Measurements from ENCODE around the gene PACS2.

PACS2 gene

DNA sequence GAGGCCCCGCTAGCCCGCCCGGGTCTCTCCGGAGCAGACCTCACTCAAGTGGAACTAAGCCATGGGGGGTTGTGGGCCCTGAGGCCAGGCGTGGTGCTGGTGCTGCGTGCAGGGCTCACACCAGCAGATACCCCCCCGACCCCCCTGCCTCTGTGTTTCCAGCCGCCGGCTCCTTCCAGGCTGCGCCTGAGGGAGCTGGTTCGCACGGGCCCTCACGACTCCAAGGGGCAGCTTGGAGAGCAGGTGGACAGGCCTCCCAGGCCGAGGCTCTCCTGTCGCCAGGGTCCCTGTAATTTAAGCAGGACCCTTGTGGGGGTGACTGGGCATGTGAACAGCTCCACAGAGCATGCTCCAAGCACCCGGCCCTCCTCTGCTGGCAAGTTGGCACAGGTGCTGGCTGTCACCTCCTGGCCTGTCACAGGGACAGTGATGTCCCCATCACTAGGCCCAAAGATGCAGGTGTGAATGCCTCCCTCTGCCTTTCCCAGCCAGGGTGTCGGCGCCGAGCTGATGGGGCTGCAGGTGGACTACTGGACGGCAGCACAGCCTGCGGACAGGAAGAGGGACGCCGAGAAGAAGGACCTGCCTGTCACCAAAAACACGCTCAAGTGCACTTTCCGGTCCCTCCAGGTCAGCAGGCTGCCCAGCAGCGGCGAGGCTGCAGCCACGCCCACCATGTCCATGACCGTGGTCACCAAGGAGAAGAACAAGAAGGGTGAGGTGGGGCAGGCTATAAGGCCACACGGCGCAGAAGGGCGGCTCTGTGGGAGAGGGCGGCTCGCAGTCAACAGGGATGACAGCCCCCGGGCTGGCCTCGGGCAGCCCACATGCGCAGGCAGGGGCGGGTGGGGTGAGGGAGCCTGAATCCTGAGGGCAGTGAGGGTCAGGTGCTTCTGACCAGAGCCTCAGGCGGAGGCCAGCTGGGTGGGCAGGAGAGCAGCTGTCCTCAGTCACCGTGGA lies 77.9 kb downstream of the PACS2 start:
- H3K9me3 Mint-ChIP-seq = no peaks in the 10 kb centered on the region
- no peaks in the 10 kb centered on the region for H3K27me3 Mint-ChIP-seq
- no peaks in the 10 kb centered on the region for H3K36me3 Mint-ChIP-seq (ENCODE audit: low read depth)
- no peak overlapping the region for H3K4me3 Mint-ChIP-seq
- H3K27ac Mint-ChIP-seq = no peak overlapping the region
- peaks cover 10% of the 10 kb centered on the region for H3K4me1 Mint-ChIP-seq (ENCODE audit: low read depth)

DNA sequence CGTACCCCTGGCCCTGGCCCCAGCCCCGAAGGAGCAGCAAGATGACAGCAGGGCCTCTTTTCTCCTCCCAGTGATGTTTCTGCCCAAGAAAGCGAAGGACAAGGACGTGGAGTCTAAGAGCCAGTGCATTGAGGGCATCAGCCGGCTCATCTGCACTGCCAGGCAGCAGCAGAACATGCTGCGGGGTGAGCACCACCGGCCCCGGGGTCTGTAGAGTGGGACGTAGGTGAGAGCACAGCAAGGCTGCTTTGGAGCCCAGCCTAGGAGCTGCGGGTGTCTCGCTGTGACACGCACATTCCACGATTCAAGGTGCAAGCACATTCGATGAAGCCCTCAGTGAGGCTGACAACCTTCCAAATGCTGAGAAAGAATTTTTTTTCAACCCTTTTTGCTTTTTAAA lies 78.6 kb downstream of the PACS2 start:
- no peak overlapping the region for H3K4me3 Mint-ChIP-seq

DNA sequence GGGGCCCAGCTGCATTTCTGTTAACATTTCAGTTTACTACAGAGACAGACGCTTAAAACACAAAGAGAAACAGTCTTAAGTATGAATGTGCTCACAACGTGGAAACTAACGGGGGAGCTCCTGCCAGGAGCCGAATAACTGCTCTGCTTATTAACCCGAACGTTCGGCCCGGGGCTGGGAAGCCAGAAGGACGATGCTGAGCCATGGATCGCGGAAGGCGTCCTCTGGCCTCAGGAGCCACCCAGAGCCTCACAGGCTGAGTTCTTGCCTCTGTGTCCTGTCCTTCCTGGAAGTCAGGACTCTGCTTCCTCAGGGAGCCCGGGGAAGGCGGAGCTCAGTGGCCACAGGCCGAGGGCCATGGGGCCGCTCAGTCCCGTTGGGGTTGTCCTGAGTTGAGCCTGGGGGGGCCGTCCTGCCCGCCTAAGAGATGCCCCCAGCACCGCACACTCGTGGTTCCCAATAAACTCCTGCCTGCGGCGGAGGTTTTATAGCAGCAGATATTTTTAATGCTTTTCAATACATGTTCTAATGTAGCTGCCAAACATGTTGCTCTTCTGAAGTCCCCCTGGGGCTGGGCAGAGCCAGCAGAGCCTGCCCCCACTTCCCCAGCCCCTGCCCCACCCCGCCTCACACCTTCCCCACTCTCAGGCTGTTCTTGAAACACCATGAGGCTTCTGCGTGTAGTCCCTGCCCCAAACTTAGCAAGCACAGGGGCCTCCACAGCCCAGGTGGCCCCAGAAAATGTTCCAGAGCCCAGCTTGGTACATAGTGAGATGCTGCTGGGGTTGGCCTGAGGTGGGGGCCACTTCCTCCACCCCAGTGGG lies 80.4 kb downstream of the PACS2 start:
- H3K27ac Mint-ChIP-seq = no peak overlapping the region
- H3K4me3 Mint-ChIP-seq = no peak overlapping the region
- H3K4me1 Mint-ChIP-seq (ENCODE audit: low read depth) = peaks cover 25% of the 10 kb centered on the region
- peaks cover 8% of the 10 kb centered on the region for H3K36me3 Mint-ChIP-seq (ENCODE audit: low read depth)
- H3K9me3 Mint-ChIP-seq = no peaks in the 10 kb centered on the region
- H3K27me3 Mint-ChIP-seq = no peaks in the 10 kb centered on the region

More for the DNA sequence above, 78.6 kb downstream of the PACS2 start:
- Mint-ChIP-seq H3K9me3 (no peaks in the 10 kb centered on the region), H3K36me3 (ENCODE audit: low read depth) (no peaks in the 10 kb centered on the region), H3K27me3 (no peaks in the 10 kb centered on the region), H3K4me1 (ENCODE audit: low read depth) (peaks cover 15% of the 10 kb centered on the region), H3K27ac (no peak overlapping the region)

DNA sequence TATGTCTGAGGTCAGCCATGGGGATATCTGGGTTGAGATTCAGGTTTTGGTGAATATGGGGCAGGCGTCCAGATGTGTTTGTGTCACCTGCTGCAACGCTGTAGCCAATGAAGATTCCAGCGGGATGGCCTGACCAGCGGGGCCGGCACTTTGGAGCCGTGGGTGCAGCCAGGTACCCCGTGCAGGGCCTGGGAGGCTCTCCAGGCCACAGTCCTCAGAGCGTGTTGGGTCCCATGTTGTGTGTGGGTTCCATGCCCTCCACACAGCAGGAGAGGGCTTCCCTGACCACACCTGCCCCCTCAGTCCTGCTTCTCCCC lies 80.9 kb downstream of the PACS2 start:
- peaks cover 25% of the 10 kb centered on the region for H3K4me1 Mint-ChIP-seq (ENCODE audit: low read depth)
- H3K36me3 Mint-ChIP-seq (ENCODE audit: low read depth) = peaks cover 13% of the 10 kb centered on the region
- H3K27ac Mint-ChIP-seq = no peak overlapping the region
- no peak overlapping the region for H3K4me3 Mint-ChIP-seq
- H3K27me3 Mint-ChIP-seq = no peaks in the 10 kb centered on the region
- peaks cover 3% of the 10 kb centered on the region for H3K9me3 Mint-ChIP-seq

- peaks cover 14% of the 10 kb centered on the region for H3K9me3 Mint-ChIP-seq
- H3K27me3 Mint-ChIP-seq = no peaks in the 10 kb centered on the region
- H3K27ac Mint-ChIP-seq = peak overlapping the region; percentile 71
- H3K4me3 Mint-ChIP-seq = peak overlapping the region; percentile 75
- peaks cover 27% of the 10 kb centered on the region for H3K4me1 Mint-ChIP-seq (ENCODE audit: low read depth)
- H3K36me3 Mint-ChIP-seq (ENCODE audit: low read depth) = peaks cover 29% of the 10 kb centered on the region
Measured at GRCh38 chr14:105397350-105397931, 82.9 kb downstream of the PACS2 start.

DNA sequence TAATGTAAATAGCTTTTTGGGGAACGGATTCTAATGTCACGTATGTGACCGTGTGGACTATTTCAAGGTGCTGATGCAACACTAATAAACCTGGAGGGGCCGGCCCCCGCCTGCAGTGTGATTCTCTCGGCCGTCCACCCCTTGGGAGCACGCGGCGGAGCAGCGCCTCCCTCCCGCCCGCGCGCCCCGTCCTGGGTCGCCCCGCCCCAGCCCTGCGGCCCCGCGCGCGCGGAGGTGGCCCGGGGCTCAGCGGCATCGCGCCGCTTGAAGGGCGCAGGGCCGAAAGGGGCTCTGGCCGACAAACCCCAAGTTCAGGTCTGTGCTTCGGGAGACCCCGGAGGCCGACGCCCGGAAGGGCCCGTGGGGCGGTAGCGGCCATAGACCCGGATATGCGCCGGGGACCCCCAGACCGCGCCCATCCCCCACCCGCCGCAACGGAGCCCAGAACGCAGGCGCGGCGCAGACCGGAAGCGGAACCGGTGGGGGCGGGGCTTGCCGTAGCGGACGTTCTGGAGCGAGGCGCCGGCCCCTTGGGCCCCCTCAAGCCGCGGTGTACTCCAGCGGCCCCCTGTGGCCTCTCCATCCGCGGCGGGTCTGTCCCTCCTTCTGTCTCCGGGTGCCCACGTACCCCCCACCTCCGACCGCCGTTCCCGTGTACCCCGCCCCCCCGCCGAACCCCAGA lies 83.6 kb downstream of the PACS2 start, which contains the start of gene TEX22:
TSS of gene TEX22 (plus strand) at position 495 of the 682 bp plus-strand sequence. CDS start 803 bp downstream, outside the sequence.
- peak within 1 kb of the TSS; percentile 90 for H3K4me3 Mint-ChIP-seq
- H3K27ac Mint-ChIP-seq = peak within 1 kb of the TSS; percentile 90
- H3K36me3 Mint-ChIP-seq (ENCODE audit: low read depth) = peaks cover 33% of the 10 kb centered on the region
- no peaks in the 10 kb centered on the region for H3K27me3 Mint-ChIP-seq
- H3K9me3 Mint-ChIP-seq = peaks cover 14% of the 10 kb centered on the region
- H3K4me1 Mint-ChIP-seq (ENCODE audit: low read depth) = peaks cover 27% of the 10 kb centered on the region

DNA sequence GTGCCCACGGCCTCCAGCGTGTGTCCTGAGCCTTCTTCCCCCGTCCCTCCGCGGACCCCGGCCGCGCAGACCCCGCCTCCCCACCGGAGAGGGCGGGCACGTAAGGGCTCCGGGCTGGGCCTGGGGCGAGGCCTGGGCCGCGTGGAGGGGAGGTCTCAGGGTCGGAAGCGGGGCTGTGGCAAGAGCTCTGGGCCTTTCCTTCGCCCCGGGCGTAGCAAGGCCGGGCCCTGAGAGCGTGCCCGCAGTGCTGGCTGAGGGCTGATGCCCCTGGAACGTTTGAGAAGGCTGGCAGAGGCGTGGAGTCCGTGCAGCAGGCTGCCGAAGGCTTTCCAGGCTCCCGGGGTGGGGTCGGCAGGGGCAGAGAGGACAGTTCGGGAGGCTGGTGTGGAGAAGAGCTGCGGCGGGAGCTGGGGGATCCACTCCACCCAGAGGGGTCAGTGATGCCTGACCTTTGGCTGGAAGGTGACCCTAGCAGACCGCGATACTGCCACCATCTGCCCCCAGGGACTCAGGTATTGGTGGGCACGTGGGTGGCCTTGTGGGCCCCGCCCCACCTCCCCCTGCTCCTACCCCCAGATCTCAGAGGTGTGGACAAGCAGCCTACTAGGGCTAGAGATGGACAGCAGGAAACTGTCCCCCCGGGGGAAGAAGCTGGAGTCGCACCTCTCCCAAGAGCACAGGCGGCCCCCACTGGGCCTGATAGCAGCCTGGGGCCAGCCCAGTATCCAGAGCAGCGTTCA lies 84.3 kb downstream of the PACS2 start:
- H3K9me3 Mint-ChIP-seq = peaks cover 14% of the 10 kb centered on the region
- H3K36me3 Mint-ChIP-seq (ENCODE audit: low read depth) = peaks cover 33% of the 10 kb centered on the region
- peak overlapping the region; percentile 90 for H3K27ac Mint-ChIP-seq
- H3K4me3 Mint-ChIP-seq = peak overlapping the region; percentile 90
- peaks cover 29% of the 10 kb centered on the region for H3K4me1 Mint-ChIP-seq (ENCODE audit: low read depth)
- H3K27me3 Mint-ChIP-seq = no peaks in the 10 kb centered on the region

DNA sequence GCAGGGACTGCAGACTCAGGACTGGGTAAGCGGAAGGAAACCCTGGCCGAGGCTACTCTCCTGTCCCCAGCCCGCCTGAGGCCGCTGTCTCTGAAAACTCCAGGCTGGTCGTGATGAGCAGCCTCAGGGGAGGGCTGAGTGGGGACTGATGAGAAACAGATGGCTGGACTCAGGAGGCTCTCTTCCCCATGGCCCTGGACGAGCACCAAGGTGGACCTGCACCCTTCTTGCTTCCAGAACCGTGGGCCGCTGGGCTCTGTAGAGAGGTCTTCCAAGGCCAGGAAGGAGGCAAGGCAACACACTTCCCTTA lies 84.9 kb downstream of the PACS2 start:
- H3K27me3 Mint-ChIP-seq = no peaks in the 10 kb centered on the region
- peak overlapping the region; percentile 90 for H3K27ac Mint-ChIP-seq
- H3K4me1 Mint-ChIP-seq (ENCODE audit: low read depth) = peaks cover 34% of the 10 kb centered on the region
- H3K4me3 Mint-ChIP-seq = peak overlapping the region; percentile 90
- H3K36me3 Mint-ChIP-seq (ENCODE audit: low read depth) = peaks cover 33% of the 10 kb centered on the region
- peaks cover 14% of the 10 kb centered on the region for H3K9me3 Mint-ChIP-seq

DNA sequence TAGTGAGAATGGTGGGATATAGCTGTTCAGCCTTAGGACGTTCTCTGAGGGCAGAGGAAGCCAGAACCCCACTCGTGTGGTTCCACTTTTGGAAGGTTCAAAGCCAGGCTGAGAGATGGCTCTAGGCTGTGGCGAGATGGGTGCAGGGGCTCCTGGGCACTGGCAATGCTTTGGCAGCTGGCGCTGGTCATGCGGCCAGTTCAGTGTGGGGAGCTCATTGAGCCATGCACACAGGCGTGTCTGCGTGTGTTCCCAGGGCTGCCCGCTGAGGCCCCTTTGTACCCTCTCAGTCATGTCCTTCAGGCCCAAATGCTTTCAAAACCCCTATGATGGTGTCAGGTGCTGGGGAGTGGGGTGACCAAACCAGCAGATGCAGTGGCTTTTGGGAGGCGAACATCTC lies 85.5 kb downstream of the PACS2 start:
- H3K4me1 Mint-ChIP-seq (ENCODE audit: low read depth) = peaks cover 40% of the 10 kb centered on the region
- H3K27me3 Mint-ChIP-seq = no peaks in the 10 kb centered on the region
- no peak overlapping the region for H3K27ac Mint-ChIP-seq
- peak overlapping the region; percentile 90 for H3K4me3 Mint-ChIP-seq
- peaks cover 14% of the 10 kb centered on the region for H3K9me3 Mint-ChIP-seq
- H3K36me3 Mint-ChIP-seq (ENCODE audit: low read depth) = peaks cover 33% of the 10 kb centered on the region

- H3K4me3 Mint-ChIP-seq = no peak overlapping the region
- peaks cover 14% of the 10 kb centered on the region for H3K9me3 Mint-ChIP-seq
- no peak overlapping the region for H3K27ac Mint-ChIP-seq
- no peaks in the 10 kb centered on the region for H3K27me3 Mint-ChIP-seq
- H3K36me3 Mint-ChIP-seq (ENCODE audit: low read depth) = peaks cover 33% of the 10 kb centered on the region
- peaks cover 41% of the 10 kb centered on the region for H3K4me1 Mint-ChIP-seq (ENCODE audit: low read depth)
Measured at GRCh38 chr14:105401699-105402098, 87.2 kb downstream of the PACS2 start.

GRCh38 chr14:105408592-105408991 lies 94.0 kb downstream of the PACS2 start:
- H3K9me3 Mint-ChIP-seq = no peaks in the 10 kb centered on the region
- no peak overlapping the region for H3K27ac Mint-ChIP-seq
- peaks cover 18% of the 10 kb centered on the region for H3K27me3 Mint-ChIP-seq

GRCh38 chr14:105409364-105409763 lies 94.8 kb downstream of the PACS2 start:
- peaks cover 25% of the 10 kb centered on the region for H3K27me3 Mint-ChIP-seq
- no peaks in the 10 kb centered on the region for H3K9me3 Mint-ChIP-seq
- H3K4me3 Mint-ChIP-seq = no peak overlapping the region
- H3K27ac Mint-ChIP-seq = no peak overlapping the region
- no peaks in the 10 kb centered on the region for H3K36me3 Mint-ChIP-seq (ENCODE audit: low read depth)
- H3K4me1 Mint-ChIP-seq (ENCODE audit: low read depth) = peaks cover 7% of the 10 kb centered on the region

More at GRCh38 chr14:105408592-105408991, 94.0 kb downstream of the PACS2 start:
- Mint-ChIP-seq H3K4me3 (no peak overlapping the region), H3K4me1 (ENCODE audit: low read depth) (peaks cover 13% of the 10 kb centered on the region), H3K36me3 (ENCODE audit: low read depth) (no peaks in the 10 kb centered on the region)

DNA sequence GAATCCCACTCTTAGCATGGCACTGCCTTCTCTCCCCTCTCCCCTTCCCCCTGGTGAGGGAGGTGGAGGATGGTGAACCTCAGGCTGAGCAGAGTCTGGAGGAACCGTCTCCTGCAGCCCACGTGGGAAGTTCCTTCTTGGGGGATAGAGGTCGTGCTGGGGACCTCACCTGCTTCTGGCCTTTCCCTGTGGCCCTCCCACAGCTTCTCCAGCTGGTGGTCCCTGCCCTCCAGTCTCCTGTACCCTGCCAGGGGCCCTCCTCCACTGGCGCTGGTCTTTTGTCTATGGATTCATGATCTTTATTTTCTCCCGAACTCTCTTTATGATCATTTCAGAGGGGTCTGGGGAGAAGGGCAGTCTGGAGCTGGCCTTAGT lies 96.1 kb downstream of the PACS2 start:
- Mint-ChIP-seq H3K36me3 (ENCODE audit: low read depth) (no peaks in the 10 kb centered on the region), H3K27me3 (peaks cover 26% of the 10 kb centered on the region), H3K27ac (no peak overlapping the region), H3K4me1 (ENCODE audit: low read depth) (peaks cover 5% of the 10 kb centered on the region), H3K4me3 (no peak overlapping the region), H3K9me3 (no peaks in the 10 kb centered on the region)
